Uterus (tissue), 2 donors: ENCODE data around the gene RABEP2.

ENCODE experiments used
- CTCF ChIP-seq, 4 experiments: fragments of 200-600 bp in 2 of 4; fragments of 450-650 bp in 2 of 4; sonication (generic) in 2 of 4; IDR thresholded peaks; one replicate each; pipeline ENCODE4 v1.5.1; 2016 to 2019; ENCODE audit warnings: antibody characterized with exemption in 4 of 4, mild to moderate bottlenecking in 2 of 4, moderate library complexity in 1 of 4
- POLR2A ChIP-seq, 2 donors: fragments of 450-650 bp; IDR thresholded peaks; one replicate each; pipeline ENCODE4 v1.6.1; 2016; ENCODE audit warnings: antibody characterized with exemption in 2 of 2, mild to moderate bottlenecking in 1 of 2, moderate library complexity in 1 of 2

GRCh38 chr16:28905800-28906372, 19.2 kb downstream of the RABEP2 start:
- TF ChIP-seq CTCF (IDR thresholded peaks at IDR 0.05) (no peak), POLR2A (IDR thresholded peaks at IDR 0.05) (no peak)
